GM18909 (cell line): ENCODE results near the gene PLXNC1.
"Not testable (repeated sequence)": the region's sequence is repeated elsewhere in the genome, so short reads cannot be mapped to it uniquely, and the experiment has no call there.

Experiments used
- ATAC-seq: cut with Tn5 transposase; IDR thresholded peaks from one replicate; pipeline ENCODE4 v1.9.1; 2021; ENCODE audit warnings: mild to moderate bottlenecking; ENCODE audit not compliant: unreplicated experiment, poor library complexity

Gene PLXNC1

GRCh38 chr12:94280063-94280462, 131.7 kb downstream of the PLXNC1 start:
- no peak for ATAC-seq

- no peak for ATAC-seq
These were observed 134.3 kb downstream of the PLXNC1 start for GRCh38 chr12:94282675-94283074.

GRCh38 chr12:94284046-94284445, 135.7 kb downstream of the PLXNC1 start:
- ATAC-seq, result no peak

GRCh38 chr12:94284859-94285258, 136.5 kb downstream of the PLXNC1 start:
- no peak for ATAC-seq

GRCh38 chr12:94285943-94286582, 137.7 kb downstream of the PLXNC1 start:
- no peak for ATAC-seq

GRCh38 chr12:94286583-94287244, 138.3 kb downstream of the PLXNC1 start:
- no peak for ATAC-seq

GRCh38 chr12:94287245-94287628, 138.9 kb downstream of the PLXNC1 start:
- no peak for ATAC-seq

- no peak for ATAC-seq
These were observed 141.3 kb downstream of the PLXNC1 start for GRCh38 chr12:94289461-94290312.

- no peak for ATAC-seq
These were observed 142.0 kb downstream of the PLXNC1 start for GRCh38 chr12:94290353-94290752.

- no peak for ATAC-seq
These were observed 148.8 kb downstream of the PLXNC1 start for GRCh38 chr12:94297096-94297699.

GRCh38 chr12:94297876-94298505, 149.6 kb downstream of the PLXNC1 start:
- ATAC-seq, result no peak

GRCh38 chr12:94299846-94300245, 151.5 kb downstream of the PLXNC1 start:
- ATAC-seq, result no peak

- ATAC-seq, result no peak
These were observed 155.6 kb downstream of the PLXNC1 start for GRCh38 chr12:94304012-94304411.

- no peak for ATAC-seq
These were observed 156.2 kb downstream of the PLXNC1 start for GRCh38 chr12:94304566-94305061.

- ATAC-seq, result peak; percentile 52
These were observed 157.0 kb downstream of the PLXNC1 start for GRCh38 chr12:94305130-94305957.

GRCh38 chr12:94308612-94309011, 160.2 kb downstream of the PLXNC1 start:
- ATAC-seq, result no peak

- peak; percentile 85 for ATAC-seq
These were observed 161.0 kb downstream of the PLXNC1 start for GRCh38 chr12:94309373-94309772.

GRCh38 chr12:94312378-94312777, 164.0 kb downstream of the PLXNC1 start:
- no peak for ATAC-seq

GRCh38 chr12:94316600-94316999, 168.2 kb downstream of the PLXNC1 start:
- ATAC-seq, result not testable (repeated sequence)
